A549 (cell line): ENCODE data around the gene LYPD6B. TPM values are rescaled to one million over a fixed set of nuclear protein-coding genes. Genes with fewer than 3 reads are reported as not detected.

Source experiments
- ATAC-seq, 2 experiments: fragments of 200-7000 bp in 1 of 2; fragments of >200 bp in 1 of 2; cut with Nextera tagmentation in 1 of 2; cut with Tn5 transposase in 1 of 2; 3 replicates each; pipeline versions ENCODE4 v1.8.0 to v1.9.1; 2018 to 2020; ENCODE audit warnings: mild to moderate bottlenecking in 1 of 2, moderate library complexity in 1 of 2
- CTCF ChIA-PET: fragments of 300-600 bp; sonication (Branson Sonifier 250); formaldehyde crosslinking; extraction: SDS; loops from one replicate; lab custom pipeline; 2021; ENCODE audit warnings: antibody characterized with exemption, inconsistent platforms; lab: Yijun Ruan, JAX
- POLR2A ChIA-PET: fragments of 350-600 bp; formaldehyde crosslinking; extraction: SDS; loops from one replicate; lab custom pipeline; 2021; ENCODE audit warnings: antibody characterized with exemption, inconsistent platforms; lab: Yijun Ruan, JAX
- DNase-seq, 2 experiments: peaks; one replicate each; pipeline versions ENCODE4 v3.0.0 to v3.0.0-alpha.2; 2011 to 2016; ENCODE audit warnings: low read depth in 1 of 2, low spot score in 1 of 2
- FAIRE-seq: peaks from 2 replicates; lab custom pipeline; 2011; peaks lifted over from hg19 to GRCh38; lab: Jason Lieb, UNC
- H3K27ac ChIP-seq, 2 experiments: fragments of >200 bp; sonication (Bioruptor Twin); formaldehyde crosslinking; 3 replicates each; pipeline ENCODE4 v1.5.1; 2016 to 2017
- H3K4me1 ChIP-seq: fragments of >200 bp; sonication (Bioruptor Twin); formaldehyde crosslinking; 3 replicates; pipeline ENCODE4 v1.6.1; 2016
- H3K4me2 ChIP-seq: fragments of >200 bp; sonication (Bioruptor Twin); formaldehyde crosslinking; 3 replicates; pipeline ENCODE4 v1.6.1; 2016
- H3K4me3 ChIP-seq: fragments of >200 bp; sonication (Bioruptor Twin); formaldehyde crosslinking; 3 replicates; pipeline ENCODE4 v1.5.1; 2016
- H3K9me3 ChIP-seq: fragments of >200 bp; sonication (Bioruptor Twin); formaldehyde crosslinking; 3 replicates; pipeline ENCODE4 v1.6.1; 2016
- CBX2 ChIP-seq: fragments of 200-600 bp; sonication (generic); IDR thresholded peaks from 2 replicates; pipeline ENCODE4 v1.6.1; 2016; ENCODE audit warnings: low read depth, mild to moderate bottlenecking, borderline replicate concordance
- CBX8 ChIP-seq: fragments of 200-600 bp; sonication (generic); IDR thresholded peaks from 2 replicates; pipeline ENCODE4 v1.6.1; 2016
- CHD4 ChIP-seq: fragments of 200-600 bp; sonication (generic); IDR thresholded peaks from 2 replicates; pipeline ENCODE4 v1.6.1; 2016; ENCODE audit warnings: antibody characterized with exemption, mild to moderate bottlenecking, borderline replicate concordance
- EHF ChIP-seq: fragments of 250-450 bp; sonication (Bioruptor Pico); IDR thresholded peaks from 2 replicates; pipeline ENCODE4 v1.5.0; 2020; ENCODE audit warnings: mild to moderate bottlenecking
- ESRRA ChIP-seq: fragments of 150-350 bp; IDR thresholded peaks from 2 replicates; pipeline ENCODE4 v1.6.1; 2014; ENCODE audit warnings: mild to moderate bottlenecking, low read length, borderline replicate concordance
- FOSB ChIP-seq: fragments of 250-450 bp; sonication (Bioruptor Pico); IDR thresholded peaks from 2 replicates; pipeline ENCODE4 v1.5.0; 2020; ENCODE audit warnings: mild to moderate bottlenecking, moderate library complexity
- FOXS1 ChIP-seq: fragments of 250-450 bp; sonication (Bioruptor Pico); IDR thresholded peaks from 2 replicates; pipeline ENCODE4 v1.5.0; 2020; ENCODE audit warnings: mild to moderate bottlenecking, moderate library complexity
- GATA3 ChIP-seq: IDR thresholded peaks from 2 replicates; pipeline ENCODE4 v1.6.1; 2012; ENCODE audit warnings: borderline replicate concordance
- HOXA7 ChIP-seq: fragments of 250-450 bp; sonication (Bioruptor Pico); IDR thresholded peaks from 2 replicates; pipeline ENCODE4 v1.5.0; 2020; ENCODE audit warnings: mild to moderate bottlenecking, moderate library complexity
- JUN ChIP-seq, 2 experiments: fragments of >200 bp; sonication (Bioruptor Twin); formaldehyde crosslinking; IDR thresholded peaks; 2 replicates in 1 of 2; 3 replicates in 1 of 2; pipeline ENCODE4 v1.6.1; 2016 to 2017
- MAZ ChIP-seq: fragments of 150-350 bp; IDR thresholded peaks from 2 replicates; pipeline ENCODE4 v1.6.1; 2014; ENCODE audit warnings: antibody characterized with exemption, low read depth, low read length, borderline replicate concordance
- NPAS2 ChIP-seq: fragments of 250-450 bp; sonication (Bioruptor Pico); IDR thresholded peaks from 2 replicates; pipeline ENCODE4 v1.8.0; 2022; ENCODE audit warnings: mild to moderate bottlenecking, moderate library complexity, borderline replicate concordance
- PHF8 ChIP-seq: fragments of 200-600 bp; sonication (generic); IDR thresholded peaks from 2 replicates; pipeline ENCODE4 v1.6.1; 2016; ENCODE audit warnings: low read depth, mild to moderate bottlenecking, antibody characterized with exemption, moderate library complexity, borderline replicate concordance
- POLR2A ChIP-seq: IDR thresholded peaks from 2 replicates; pipeline ENCODE4 v1.6.1; 2012; ENCODE audit warnings: mild to moderate bottlenecking, low read length
- RAD21 ChIP-seq, 2 experiments: fragments of >200 bp in 1 of 2; sonication (Bioruptor Twin) in 1 of 2; formaldehyde crosslinking in 1 of 2; IDR thresholded peaks in 1 of 2; conservative IDR thresholded peaks in 1 of 2; 2 replicates in 1 of 2; 3 replicates in 1 of 2; pipeline ENCODE4 v1.6.1; 2012 to 2018; ENCODE audit warnings: inconsistent platforms in 1 of 2
- RARB ChIP-seq: fragments of 250-450 bp; sonication (Bioruptor Pico); IDR thresholded peaks from 2 replicates; pipeline ENCODE4 v1.8.0; 2021; ENCODE audit warnings: mild to moderate bottlenecking, moderate library complexity
- RCOR1 ChIP-seq: fragments of 150-350 bp; IDR thresholded peaks from 2 replicates; pipeline ENCODE4 v1.6.1; 2014; ENCODE audit warnings: antibody characterized with exemption, low read length, low read depth
- RFX5 ChIP-seq: fragments of 450-650 bp; IDR thresholded peaks from 2 replicates; pipeline ENCODE4 v1.7.1; 2014; ENCODE audit warnings: antibody characterized with exemption, mild to moderate bottlenecking, moderate library complexity
- RNF2 ChIP-seq: fragments of 200-600 bp; sonication (generic); IDR thresholded peaks from 2 replicates; pipeline ENCODE4 v1.6.1; 2016; ENCODE audit warnings: low read depth, mild to moderate bottlenecking, antibody characterized with exemption, moderate library complexity, borderline replicate concordance
- SREBF2 ChIP-seq: fragments of 450-650 bp; IDR thresholded peaks from 2 replicates; pipeline ENCODE4 v1.6.1; 2014; ENCODE audit warnings: mild to moderate bottlenecking, moderate library complexity
- ZC3H11A ChIP-seq: fragments of 450-650 bp; IDR thresholded peaks from 2 replicates; pipeline ENCODE4 v1.6.1; 2014; ENCODE audit warnings: antibody characterized with exemption, mild to moderate bottlenecking
- ZFP36 ChIP-seq: fragments of 450-650 bp; IDR thresholded peaks from 2 replicates; pipeline ENCODE4 v1.6.1; 2014; ENCODE audit warnings: borderline replicate concordance; ENCODE audit not compliant: partially characterized antibody
- ZSCAN20 ChIP-seq: fragments of 250-450 bp; sonication (Bioruptor Pico); IDR thresholded peaks from 2 replicates; pipeline ENCODE4 v1.8.0; 2022; ENCODE audit warnings: mild to moderate bottlenecking, moderate library complexity
- WGBS: methylation state at CpG from one replicate; pipeline ENCODE4 v1.1.6; 2017; ENCODE audit errors: missing lambda C conversion rate; 5-methylcytosine and 5-hydroxymethylcytosine counted together
- polyA plus RNA-seq, 4 experiments: library from polyadenylated mRNA; depleted of rRNA in 3 of 4; stranded (reverse); fragments of >200 nt; fragmentation: RNase III in 1 of 4; extraction: RNeasy Plus Mini Kit Qiagen cat#74134 plus additional on column Dnase treatment in 1 of 4; gene quantifications; 2 replicates in 3 of 4; 3 replicates in 1 of 4; pipeline ENCODE4 v1.2.3, GENCODE V29; 2011 to 2017
- TF ChIP-seq, protein P1 (sequence below): fragments of 150-350 bp; IDR thresholded peaks from 2 replicates; pipeline ENCODE4 v1.6.1; 2014; ENCODE audit warnings: low read depth, mild to moderate bottlenecking, low read length
- TF ChIP-seq, protein P2 (sequence below): fragments of >200 bp; sonication (Bioruptor Twin); formaldehyde crosslinking; IDR thresholded peaks from 2 replicates; pipeline ENCODE4 v1.6.1; 2016
- TF ChIP-seq, protein P3 (sequence below): fragments of 250-450 bp; sonication (Bioruptor Pico); IDR thresholded peaks from 2 replicates; pipeline ENCODE4 v1.5.0; 2020; ENCODE audit warnings: low read depth, mild to moderate bottlenecking, moderate library complexity

Gene LYPD6B
- polyA plus RNA-seq, 2 of the 4 experiments (the other 2 are of a cell fraction) = not detected

DNA sequence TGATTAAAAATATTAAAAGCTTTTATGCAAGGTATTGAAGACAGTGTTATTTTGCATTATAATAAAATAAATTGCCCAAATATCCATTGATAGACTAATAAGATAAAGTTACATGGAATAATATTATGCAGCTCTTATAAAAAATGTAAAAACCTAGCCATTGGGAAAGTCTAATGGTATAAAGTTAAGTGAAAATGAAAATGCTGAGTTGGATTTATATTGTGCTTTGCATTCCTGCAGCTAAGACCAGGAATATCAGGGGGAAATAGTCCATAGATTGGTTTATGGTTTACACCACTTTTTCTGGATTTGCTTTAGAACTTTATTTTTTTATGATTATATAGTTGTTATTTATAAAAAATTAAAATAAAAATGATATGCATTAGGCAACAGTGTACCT, 46.1 kb upstream of the LYPD6B start:
- Histone ChIP-seq H3K4me2 (no peak overlapping the region), H3K4me3 (no peak overlapping the region), H3K9me3 (no peaks in the 10 kb centered on the region), H3K4me1 (no peaks in the 10 kb centered on the region), H3K27ac (no peak overlapping the region)
- DNase-seq = no peak
- FAIRE-seq = no peak
- ChIA-PET CTCF (interaction anchor here (1.2 kb wide), 1 partner anchor 25 kb away, joined by 5 read pairs; no protein-coding TSS in a partner anchor), POLR2A (no interaction called here)
- no peak for ATAC-seq
- no peak for TF ChIP-seq CBX2
- TF ChIP-seq RFX5 = no peak
- no peak for TF ChIP-seq ZSCAN20 (CRISPR knock-in tag)
- no peak for TF ChIP-seq JUN (IDR thresholded peaks at IDR 0.05)
- TF ChIP-seq, protein P1, sequence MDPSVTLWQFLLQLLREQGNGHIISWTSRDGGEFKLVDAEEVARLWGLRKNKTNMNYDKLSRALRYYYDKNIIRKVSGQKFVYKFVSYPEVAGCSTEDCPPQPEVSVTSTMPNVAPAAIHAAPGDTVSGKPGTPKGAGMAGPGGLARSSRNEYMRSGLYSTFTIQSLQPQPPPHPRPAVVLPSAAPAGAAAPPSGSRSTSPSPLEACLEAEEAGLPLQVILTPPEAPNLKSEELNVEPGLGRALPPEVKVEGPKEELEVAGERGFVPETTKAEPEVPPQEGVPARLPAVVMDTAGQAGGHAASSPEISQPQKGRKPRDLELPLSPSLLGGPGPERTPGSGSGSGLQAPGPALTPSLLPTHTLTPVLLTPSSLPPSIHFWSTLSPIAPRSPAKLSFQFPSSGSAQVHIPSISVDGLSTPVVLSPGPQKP = no peak
- TF ChIP-seq HOXA7 (CRISPR knock-in tag) = no peak
- no peak for TF ChIP-seq RARB
- TF ChIP-seq GATA3 = no peak
- TF ChIP-seq POLR2A = no peak
- TF ChIP-seq, protein P2, sequence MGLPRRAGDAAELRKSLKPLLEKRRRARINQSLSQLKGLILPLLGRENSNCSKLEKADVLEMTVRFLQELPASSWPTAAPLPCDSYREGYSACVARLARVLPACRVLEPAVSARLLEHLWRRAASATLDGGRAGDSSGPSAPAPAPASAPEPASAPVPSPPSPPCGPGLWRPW = no peak
- TF ChIP-seq FOXS1 (CRISPR knock-in tag) = no peak
- TF ChIP-seq RNF2 = no peak
- no peak for TF ChIP-seq ESRRA

DNA sequence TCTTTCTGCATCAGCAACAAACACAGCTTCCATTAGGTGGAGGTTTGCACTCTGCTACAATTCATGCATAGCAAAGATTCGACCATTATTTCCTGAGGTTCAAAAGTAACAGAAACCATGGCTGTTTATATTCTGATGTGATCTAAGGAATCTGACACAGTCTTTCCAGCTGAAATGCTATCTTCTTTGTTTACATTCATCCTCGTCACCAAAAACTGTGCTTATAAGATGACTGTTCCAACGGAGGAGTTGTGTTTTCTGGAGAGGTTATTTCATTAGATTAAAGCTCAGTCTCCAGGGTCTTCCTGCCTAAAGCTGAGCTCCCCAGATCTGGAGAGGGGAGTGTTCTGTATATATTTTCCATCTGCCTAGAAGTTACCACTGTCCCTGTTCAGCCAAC, 45.1 kb upstream of the LYPD6B start:
- POLR2A ChIA-PET = no interaction called here
- CTCF ChIA-PET = interaction anchor here (1.0 to 1.3 kb wide), 4 partner anchors 17 to 568 kb away, joined by 4 to 5 read pairs (median 4); no protein-coding TSS in a partner anchor
- no peak for FAIRE-seq

DNA sequence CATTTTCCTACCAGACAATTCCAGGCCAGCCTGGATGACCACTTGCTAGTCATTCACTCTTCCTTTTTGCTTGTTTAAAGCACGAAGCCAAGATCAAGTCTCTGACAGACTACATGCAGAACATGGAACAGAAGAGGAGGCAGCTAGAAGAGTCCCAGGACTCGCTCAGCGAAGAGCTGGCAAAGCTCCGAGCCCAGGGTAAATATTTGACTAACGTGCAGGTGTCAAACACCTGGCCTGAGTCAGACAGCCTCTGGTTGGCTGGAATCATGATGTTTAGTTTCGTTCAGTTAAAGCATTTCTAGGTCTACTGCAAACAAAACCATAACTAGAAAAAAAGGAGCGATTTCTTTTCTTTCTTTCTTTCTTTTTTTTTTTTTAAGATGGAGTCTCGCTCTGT, 44.2 kb upstream of the LYPD6B start:
- 40% methylated on average over 8 of the region's 8 CpGs for WGBS
- H3K9me3 ChIP-seq = no peaks in the 10 kb centered on the region
- ATAC-seq = no peak
- H3K4me1 ChIP-seq = no peaks in the 10 kb centered on the region
- ChIA-PET CTCF (interaction anchor here (0.7 to 1.3 kb wide), 4 partner anchors 16 to 567 kb away, joined by 4 to 5 read pairs (median 4); no protein-coding TSS in a partner anchor), POLR2A (interaction anchor here (0.7 kb wide), 1 partner anchor 345 kb away, joined by 3 read pairs; no protein-coding TSS in a partner anchor)
- no peak for FAIRE-seq
- no peak for DNase-seq
- no peak overlapping the region for H3K27ac ChIP-seq
- no peak overlapping the region for H3K4me3 ChIP-seq
- H3K4me2 ChIP-seq = no peak overlapping the region
- TF ChIP-seq ZSCAN20 (CRISPR knock-in tag) (no peak), NPAS2 (CRISPR knock-in tag) (no peak), RAD21 (conservative IDR thresholded peaks at IDR 0.05 in 1 of 2, IDR thresholded peaks at IDR 0.05 in 1 of 2) (no peak), MAZ (no peak)
- TF ChIP-seq, protein P3, sequence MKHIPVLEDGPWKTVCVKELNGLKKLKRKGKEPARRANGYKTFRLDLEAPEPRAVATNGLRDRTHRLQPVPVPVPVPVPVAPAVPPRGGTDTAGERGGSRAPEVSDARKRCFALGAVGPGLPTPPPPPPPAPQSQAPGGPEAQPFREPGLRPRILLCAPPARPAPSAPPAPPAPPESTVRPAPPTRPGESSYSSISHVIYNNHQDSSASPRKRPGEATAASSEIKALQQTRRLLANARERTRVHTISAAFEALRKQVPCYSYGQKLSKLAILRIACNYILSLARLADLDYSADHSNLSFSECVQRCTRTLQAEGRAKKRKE = no peak

More for the DNA sequence above, 45.1 kb upstream of the LYPD6B start:
- Histone ChIP-seq H3K4me1 (no peaks in the 10 kb centered on the region), H3K9me3 (no peaks in the 10 kb centered on the region), H3K4me2 (no peak overlapping the region), H3K4me3 (no peak overlapping the region), H3K27ac (no peak overlapping the region)
- ATAC-seq (no peak), DNase-seq (no peak)
- no peak for TF ChIP-seq ZC3H11A
- TF ChIP-seq EHF = no peak
- TF ChIP-seq RARB = no peak
- no peak for TF ChIP-seq JUN (IDR thresholded peaks at IDR 0.05)
- no peak for TF ChIP-seq RFX5
- no peak for TF ChIP-seq PHF8
- TF ChIP-seq RAD21 (conservative IDR thresholded peaks at IDR 0.05 in 1 of 2, IDR thresholded peaks at IDR 0.05 in 1 of 2) = no peak
- no peak for TF ChIP-seq SREBF2
- TF ChIP-seq ZFP36 = no peak
- TF ChIP-seq FOSB (CRISPR knock-in tag) = no peak
- no peak for TF ChIP-seq CHD4
- no peak for TF ChIP-seq HOXA7 (CRISPR knock-in tag)
- no peak for TF ChIP-seq RCOR1
- TF ChIP-seq CBX8 = no peak
- 35% methylated on average over 3 of the region's 3 CpGs for WGBS
